HL-60 (cell line): ENCODE measurements around the gene ZNRD2.

Experiments
- CTCF ChIP-seq: IDR thresholded peaks from one replicate; pipeline ENCODE4 v1.5.1; 2011; ENCODE audit warnings: low read length, control low read depth, inconsistent platforms; ENCODE audit not compliant: insufficient read depth
- REST ChIP-seq: IDR thresholded peaks from 2 replicates; pipeline ENCODE4 v1.6.1; 2012; ENCODE audit warnings: low read depth; ENCODE audit not compliant: insufficient replicate concordance

- TF ChIP-seq CTCF (no peak), REST (no peak)
Observed at GRCh38 chr11:65607614-65608426, 37.5 kb downstream of the ZNRD2 start.
